ENCODE data around the gene SLC10A2. TPM values are rescaled to one million over a fixed set of nuclear protein-coding genes. Genes with fewer than 3 reads are reported as not detected.

SLC10A2 gene
- polyA plus RNA-seq, 4 donors = 0.34 to 0.94 (median 0.70) TPM

DNA sequence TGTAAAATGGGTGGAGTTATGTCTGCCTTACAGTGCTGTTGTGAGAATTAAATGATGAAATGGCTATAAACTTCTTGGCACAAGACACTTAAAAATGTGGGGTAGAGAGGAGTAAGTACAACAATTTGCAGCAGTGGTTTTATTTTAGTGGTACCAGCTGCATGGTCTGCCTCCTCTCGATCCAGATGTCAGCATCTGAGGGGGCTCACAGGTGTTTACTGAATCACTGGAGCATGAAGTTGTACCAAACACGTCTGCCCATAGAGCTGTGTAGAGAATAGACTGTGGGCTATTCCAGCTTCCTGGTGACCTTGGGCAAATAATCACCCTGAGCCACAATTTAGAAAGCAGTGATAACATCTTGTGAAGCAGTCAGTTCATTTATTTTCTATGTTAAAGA, 11.1 kb downstream of the SLC10A2 start:
- DNase-seq (ENCODE audit: low read depth in 4 of 4, low spot score in 3 of 4) = no peak

DNA sequence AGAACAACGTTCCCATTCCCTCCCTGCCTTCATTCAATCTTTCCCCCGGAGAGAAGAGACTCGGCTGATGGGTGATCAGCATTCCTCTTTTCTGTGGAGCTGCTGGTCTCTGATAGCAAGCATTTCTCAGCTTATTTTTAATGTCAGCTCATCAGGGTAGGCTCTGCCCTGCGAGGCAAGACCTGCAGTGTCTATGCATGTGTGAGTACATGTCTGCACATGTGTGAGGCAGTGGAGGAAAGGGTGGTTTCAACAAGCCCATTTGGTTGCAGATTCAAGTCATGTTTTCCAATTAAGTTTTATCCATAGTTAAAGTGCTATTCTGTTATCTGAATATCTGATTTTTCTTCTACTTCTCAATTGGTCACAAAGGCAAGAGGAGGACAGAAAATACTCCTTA, 19.5 kb downstream of the SLC10A2 start:
- DNase-seq (ENCODE audit: low read depth in 4 of 4, low spot score in 3 of 4) = no peak

DNA sequence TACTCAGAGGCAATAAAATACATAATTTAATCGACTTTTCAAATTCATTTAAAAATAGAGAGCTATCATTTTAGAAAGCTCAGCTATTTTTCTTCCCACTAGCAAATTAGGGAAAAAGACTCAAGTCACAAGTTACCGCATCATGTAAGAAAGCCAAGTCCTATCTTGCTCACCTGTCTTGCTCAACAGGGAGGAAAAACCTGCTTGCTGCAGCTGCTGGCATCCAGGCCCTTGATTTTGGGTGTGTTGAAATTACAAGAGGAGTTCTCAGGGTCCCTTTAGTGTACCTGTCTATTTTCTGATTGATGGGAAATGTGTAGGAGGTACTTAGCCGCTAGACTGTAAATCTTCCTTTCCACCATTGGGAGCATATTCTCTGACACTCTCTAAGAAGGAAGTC, 22.2 kb downstream of the SLC10A2 start:
- DNase-seq (ENCODE audit: low read depth in 4 of 4, low spot score in 3 of 4) = no peak

DNA sequence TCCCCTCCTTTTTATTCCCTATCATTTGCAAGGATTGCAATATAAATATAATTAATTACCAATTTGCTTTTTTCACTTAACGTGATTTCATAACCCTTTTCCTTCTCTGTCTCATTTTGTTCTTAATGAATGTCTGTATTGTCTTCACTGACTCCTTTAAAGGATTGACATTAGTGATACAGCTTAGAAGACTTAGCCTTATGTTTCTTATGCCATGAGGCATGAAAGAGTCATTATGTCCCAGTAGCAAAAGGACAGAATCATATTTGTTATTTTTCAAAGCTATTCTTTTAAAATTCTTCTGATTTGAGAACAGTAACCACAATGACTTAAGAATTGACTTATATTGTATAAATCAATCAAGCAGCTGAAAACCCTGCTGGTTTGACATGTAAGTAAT, 26.2 kb downstream of the SLC10A2 start:
- DNase-seq (ENCODE audit: low read depth in 4 of 4, low spot score in 3 of 4) = no peak

DNA sequence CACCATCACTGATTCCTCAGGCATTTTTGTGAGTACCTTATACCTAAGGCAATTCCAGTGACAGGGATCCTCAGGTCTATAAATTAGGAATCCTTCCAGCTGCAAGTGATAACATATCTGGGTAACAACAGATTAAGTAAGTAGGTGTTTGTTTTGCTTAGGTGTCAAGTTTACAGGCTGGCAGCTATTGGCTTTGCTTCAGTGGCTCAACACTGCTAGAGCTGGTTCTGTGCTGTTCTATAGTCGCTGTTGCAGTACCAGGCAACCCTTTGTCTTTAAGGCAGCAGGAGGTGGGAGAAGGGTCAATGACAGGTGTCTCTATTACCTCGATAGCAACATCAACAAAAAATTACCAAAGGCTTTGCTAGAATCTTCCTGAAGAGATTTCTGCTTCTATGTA, 27.0 kb downstream of the SLC10A2 start:
- peak in 3 of 4 donors; percentile 3 to 37 (median 14) for DNase-seq (ENCODE audit: low read depth in 4 of 4, low spot score in 3 of 4)

DNA sequence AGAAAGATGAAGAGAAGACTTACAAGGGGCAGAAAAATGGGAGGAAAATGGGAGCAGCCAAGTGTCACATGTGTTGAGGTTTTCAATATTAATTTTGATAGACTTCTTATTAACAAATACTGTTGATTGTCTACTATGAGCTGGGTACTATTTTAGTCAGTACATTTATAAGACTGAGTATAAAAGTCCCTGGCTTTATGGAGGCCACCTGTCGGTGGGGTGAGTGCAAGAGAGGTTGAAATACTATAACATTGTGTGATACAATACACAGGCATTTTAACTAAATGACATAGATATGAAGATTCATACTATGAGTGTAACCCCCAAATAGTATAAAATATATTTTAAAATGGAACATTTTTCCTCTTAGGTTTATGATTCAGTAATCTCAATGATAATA, 29.9 kb downstream of the SLC10A2 start:
- no peak for DNase-seq (ENCODE audit: low read depth in 4 of 4, low spot score in 3 of 4)

DNA sequence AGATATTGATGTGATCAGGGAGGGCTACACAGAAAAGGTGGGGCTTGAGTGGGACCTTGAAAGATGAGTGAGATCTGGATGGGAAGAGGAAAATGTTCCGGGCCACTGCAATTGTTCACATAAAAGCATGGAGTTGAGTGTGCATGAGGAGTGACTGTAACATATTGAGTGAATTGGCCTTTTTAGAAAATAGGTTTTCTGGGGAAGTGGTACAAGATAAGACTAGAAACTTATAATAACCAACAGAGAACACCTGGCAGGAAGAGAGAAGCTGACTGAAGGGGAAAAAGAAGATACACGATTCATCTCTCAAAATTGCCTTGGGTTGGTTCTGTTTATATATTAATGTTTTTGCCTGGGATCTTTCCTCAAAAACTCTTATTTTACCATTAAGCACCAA, 32.2 kb downstream of the SLC10A2 start:
- no peak for DNase-seq (ENCODE audit: low read depth in 4 of 4, low spot score in 3 of 4)

DNA sequence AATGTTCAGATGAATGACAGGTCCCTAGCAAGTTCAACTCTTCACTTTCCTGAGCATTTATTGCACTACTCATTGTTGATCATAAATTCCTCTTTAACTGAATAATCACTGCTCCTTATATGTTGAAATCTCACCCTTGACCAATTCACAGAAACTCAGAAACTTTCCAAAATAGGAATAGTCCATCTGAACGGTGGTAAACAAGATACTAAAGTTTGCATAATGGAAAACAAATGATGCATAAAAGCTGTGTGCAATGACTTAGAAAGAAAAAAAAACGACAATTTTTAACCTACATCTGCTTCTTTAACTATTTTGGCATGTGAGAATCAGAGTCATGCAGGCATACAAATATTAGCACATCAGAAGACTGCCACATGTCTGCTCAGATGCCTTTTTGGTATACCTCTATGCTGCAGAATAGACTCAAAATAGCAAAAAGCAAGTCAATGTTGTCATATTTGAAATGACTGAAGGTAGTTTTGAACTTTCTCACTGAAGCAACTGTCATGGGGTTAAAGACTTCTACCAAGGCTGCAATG, 34.8 kb downstream of the SLC10A2 start:
- DNase-seq (ENCODE audit: low read depth in 4 of 4, low spot score in 3 of 4) = no peak

DNA sequence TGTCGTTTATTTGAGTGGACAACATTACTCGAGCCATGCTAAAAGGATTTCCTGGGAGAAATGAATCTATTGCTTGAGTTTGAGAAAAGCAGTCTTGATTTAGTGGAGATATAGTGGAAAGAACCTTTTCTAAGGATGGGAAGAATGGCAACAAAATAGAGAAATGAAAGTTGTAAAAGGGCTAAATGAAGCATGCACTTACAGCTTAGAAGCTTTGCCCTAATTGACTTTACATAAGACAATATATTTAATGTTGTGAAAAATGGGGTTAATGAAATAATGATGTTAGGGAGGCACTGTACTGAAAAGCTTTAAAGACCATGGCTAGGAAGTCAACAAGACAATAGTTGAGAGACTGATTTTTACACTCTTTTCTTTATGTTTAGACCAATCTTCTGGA, 35.4 kb downstream of the SLC10A2 start:
- DNase-seq (ENCODE audit: low read depth in 4 of 4, low spot score in 3 of 4) = no peak

DNA sequence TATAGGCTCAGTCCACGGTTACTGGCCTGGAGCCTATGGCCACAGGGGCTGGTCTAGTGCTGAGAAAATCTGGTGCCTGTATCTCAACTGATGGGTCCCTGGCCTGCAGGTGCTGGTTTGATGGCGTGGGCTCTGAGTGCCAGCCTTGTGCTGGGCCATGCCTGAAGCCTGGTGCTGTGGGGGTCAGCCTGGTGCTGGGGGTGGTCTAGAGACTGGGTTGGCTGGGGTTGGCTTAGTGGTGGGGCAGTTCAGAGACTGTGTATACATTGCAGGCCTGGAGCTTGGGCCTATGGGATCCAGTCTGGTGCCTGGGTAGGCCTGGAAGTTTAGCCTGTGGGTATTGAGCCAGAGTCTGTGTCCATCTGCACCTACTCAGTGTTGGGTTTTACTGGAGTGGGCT, 36.4 kb downstream of the SLC10A2 start:
- DNase-seq (ENCODE audit: low read depth in 4 of 4, low spot score in 3 of 4) = no peak

DNA sequence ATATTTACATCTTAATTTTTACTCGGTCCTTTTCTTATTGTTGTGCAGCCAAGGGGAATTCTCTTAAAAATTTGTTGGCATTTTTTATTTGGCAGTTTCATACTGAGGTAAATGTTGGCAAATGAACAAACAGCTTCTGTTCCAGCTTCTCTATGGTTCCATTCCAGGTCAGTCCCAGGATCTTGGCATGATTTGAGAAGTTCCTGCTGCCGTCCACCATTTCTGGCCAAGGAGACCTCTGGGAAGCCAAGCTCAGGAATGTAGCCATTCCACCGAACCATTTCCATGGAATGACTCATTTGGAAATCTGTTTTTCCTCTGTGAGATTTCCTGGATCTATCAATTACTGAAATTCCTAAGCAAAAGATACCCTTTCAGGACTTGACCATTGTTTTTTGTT, 43.9 kb downstream of the SLC10A2 start:
- DNase-seq (ENCODE audit: low read depth in 4 of 4, low spot score in 3 of 4) = no peak

DNA sequence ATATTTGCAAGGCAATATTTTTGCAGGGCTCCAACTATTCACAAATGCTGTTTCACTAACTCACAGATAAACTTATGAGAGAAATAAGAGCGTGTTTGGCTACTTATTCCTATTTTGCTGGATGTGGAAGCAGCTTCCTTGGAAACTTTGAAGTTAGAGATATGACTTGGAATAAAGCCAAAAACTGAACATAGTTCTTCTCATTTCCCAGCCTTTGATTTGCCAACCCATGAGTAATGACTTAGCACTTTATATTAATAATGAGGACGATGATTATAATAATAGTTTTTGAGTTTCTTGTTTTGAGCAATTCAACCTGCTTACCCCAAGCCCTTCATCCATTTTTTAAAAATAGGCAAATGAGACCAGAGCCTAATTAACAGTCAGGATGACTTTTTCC, 47.7 kb downstream of the SLC10A2 start:
- no peak for DNase-seq (ENCODE audit: low read depth in 4 of 4, low spot score in 3 of 4)

DNA sequence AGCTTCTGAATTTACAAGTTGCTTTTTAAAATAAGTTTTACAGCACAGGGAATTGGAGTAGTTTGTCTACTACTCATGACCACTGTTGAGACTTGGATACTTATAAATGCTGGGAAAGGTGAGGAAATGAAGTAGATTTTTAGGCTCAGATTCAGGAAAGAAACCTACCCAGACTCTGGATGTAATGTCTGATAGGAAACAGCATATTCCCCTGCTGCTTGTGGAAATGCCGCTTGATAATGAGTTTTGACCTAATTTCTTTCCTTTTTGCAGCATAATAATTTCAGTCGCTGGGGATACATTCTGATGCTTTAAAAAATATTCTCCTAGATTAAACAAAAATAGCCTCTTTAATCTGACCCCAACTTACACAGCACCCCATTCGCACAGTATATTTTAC, 53.6 kb downstream of the SLC10A2 start:
- no peak for DNase-seq (ENCODE audit: low read depth in 4 of 4, low spot score in 3 of 4)

DNA sequence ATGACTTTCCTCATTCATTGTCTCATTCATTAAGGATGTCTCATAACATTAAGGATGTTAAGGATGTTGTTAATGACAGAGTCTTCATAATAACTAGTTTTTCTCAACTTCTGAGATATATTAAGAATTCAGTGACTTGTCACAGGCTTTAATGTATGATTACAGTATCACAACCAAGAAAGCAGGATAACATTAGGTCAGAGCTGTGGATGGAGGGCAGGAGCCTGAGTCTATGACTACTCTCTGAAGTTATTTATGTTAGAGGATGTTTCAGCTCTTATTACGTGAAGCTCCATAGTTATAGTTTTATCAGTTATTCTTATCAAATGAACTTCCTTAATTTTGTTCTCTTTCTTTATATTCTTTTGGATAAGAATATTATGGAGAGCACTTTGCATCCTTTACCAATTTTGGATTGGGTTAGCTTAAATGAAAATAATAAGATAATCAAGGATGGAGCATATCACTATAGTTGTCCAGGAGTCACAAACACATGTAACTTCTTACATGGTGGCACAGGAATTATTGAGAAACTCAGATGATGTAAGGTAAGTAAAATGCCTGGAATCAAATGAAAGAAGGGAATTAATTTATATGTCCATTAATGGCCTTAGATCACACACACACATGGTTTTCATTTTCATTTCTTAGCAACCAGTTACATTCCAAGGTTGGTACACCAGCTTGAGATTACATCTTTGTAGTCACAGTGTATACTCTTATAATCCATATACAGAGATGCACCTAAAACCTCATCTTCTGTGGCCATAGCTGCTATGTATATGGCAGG, 57.0 kb downstream of the SLC10A2 start:
- no peak for DNase-seq (ENCODE audit: low read depth in 4 of 4, low spot score in 3 of 4)

DNA sequence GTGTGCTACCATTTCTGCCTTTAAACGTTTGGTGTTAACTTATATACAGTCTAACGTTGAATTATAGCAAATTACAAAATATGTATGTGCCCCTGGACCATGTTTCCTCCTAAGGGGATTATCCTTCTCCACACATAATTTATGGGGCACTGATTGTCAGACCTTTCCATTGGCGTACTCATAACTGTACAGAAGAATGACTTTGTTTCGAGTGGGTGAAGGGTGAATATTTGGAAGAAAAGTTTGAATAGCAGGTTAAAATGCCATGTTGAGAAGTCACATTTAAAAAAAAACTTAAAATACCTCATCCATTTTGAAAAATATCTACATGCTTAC, 58.8 kb downstream of the SLC10A2 start:
- DNase-seq (ENCODE audit: low read depth in 4 of 4, low spot score in 3 of 4) = no peak

DNA sequence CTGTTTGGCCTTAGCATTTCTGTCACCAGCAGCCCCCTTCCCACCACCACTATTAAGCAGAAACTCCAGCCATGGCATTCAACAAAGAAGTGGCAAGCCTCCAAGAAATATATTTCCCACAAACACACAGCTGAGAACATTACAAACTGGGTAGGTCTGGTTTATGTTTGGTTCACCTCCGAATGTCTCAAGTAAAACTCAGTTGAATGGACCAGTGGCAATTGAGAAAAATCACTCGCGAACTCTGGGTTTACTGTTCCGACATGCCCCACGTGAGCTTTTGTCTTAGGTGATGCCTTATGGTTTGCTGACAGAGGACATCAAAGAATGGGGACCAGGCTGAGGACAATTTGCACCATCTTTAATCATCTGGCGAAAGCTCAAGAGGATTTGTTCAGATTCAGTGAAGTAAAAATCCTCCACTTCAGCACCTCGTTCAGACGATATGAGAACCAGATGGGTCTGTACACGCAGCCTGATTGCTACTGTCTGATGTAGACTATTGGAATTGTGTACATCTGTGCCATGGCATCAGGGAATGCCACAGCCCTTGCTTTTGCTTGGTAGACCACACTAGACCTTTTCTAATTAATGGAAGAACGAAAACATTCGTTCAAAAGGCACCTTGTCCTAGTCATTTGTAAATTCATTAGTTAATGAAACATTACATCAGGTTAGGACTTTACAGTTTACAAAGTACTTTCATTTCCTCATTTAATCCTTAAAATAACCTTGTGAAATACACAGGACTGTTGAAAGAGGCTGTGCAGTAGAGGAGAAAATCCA, 59.4 kb downstream of the SLC10A2 start:
- DNase-seq (ENCODE audit: low read depth in 4 of 4, low spot score in 3 of 4) = no peak

DNA sequence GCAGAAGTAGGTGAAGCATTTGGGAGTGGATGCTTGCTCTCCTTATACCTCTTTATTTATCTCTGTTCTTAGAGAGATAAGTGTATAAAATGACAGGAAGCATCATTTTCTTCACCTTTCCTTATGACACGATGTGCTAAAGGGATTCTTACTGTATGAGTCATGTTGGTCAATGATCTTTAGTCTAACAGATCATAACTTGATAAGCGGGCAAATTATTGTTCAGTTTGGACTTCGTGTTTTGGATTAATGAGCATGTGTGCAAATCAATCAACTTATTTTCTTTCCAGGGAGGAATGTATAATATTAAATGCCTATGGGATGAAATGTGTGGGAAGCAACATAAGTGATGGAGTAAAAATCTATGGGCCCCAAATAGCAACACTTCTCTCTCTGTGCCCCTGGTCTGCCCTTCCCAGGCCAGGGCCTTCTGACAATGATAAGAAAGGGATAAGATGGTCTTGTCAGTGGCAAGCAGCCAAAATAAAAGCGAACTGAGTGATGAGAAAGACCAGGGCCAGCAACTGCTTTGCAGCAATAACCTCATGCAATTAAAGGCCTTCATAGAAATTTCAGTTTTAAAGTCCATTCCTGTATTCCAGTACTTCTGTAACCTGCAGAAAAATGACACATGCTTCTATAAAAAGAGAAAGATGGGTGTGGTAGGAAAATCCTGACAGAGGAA, 61.4 kb downstream of the SLC10A2 start:
- no peak for DNase-seq (ENCODE audit: low read depth in 4 of 4, low spot score in 3 of 4)

DNA sequence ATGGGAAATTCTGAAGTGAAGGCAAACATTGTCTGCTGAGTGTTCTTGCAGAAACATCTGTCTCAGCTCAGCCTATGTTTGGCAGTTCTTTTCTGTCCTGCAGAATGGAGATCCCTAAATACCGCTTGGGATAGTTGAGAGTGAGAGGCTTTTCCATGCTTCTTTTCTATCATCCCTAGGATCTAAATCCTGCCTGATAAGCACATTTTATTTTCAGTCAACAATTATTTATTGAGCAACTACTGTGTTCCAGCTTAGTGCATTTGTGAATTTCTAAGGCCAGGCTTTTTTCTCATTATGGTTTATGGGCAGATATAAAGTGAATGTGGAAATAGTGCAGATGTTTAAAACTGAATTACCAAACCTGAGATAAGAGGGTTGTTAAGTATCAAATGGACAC, 62.6 kb downstream of the SLC10A2 start:
- no peak for DNase-seq (ENCODE audit: low read depth in 4 of 4, low spot score in 3 of 4)

DNA sequence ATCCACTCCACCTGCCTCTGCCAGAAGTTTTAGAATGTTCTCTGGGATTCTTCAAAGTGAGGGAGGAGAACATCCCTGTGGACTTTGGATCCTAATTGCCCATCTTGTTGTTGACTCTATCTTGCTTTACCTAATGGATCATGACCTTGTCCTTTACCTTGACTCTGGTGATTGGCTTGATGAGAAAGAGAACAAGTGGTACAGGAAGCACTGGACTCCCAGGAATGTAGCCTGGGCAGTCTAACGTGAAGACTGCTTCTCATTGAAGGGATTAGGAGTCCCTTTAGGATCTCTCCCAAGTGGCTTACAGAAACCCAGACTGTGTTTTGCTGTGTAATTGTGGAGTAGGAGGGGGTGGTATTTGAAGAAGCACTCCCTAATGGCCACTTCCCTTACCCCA, 63.9 kb downstream of the SLC10A2 start:
- DNase-seq (ENCODE audit: low read depth in 4 of 4, low spot score in 3 of 4) = no peak

DNA sequence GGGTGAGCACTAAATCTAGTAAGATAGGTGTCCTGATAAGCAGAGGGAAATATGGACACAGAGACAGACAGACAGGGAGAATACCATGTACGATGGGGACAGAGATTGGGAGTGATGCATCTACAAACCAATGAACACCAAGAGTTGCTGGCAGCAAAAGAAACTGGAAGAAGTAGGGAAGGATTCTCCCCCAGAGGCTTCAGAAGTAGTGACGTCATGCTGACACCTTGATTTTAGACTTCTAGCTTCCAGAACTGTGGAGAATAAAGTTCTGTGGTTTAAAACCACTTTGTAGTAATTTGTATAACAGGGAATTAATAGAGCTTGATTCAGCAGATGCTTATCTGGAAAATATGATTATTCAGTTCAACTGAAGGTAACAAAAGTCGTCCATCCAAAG, 66.1 kb downstream of the SLC10A2 start:
- no peak for DNase-seq (ENCODE audit: low read depth in 4 of 4, low spot score in 3 of 4)

DNA sequence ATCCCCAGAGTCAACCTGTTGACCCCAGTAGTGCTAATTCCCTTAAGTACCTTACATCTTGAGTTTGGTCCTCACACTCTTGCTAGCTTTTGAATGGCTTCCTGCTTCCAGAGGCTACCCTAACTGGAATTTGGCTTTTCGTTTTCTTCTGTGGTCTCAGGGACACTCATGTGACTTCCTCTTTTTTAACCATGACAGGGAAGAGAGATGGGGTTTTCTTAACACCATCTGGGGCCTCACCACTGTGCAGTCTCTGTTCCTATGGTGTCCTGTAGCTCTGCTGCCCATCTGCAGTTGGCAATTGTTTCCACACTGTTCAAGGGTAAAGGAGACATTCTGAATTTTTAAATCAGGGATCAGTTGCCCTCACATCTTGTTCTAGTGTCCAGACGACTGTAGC, 66.7 kb downstream of the SLC10A2 start:
- DNase-seq (ENCODE audit: low read depth in 4 of 4, low spot score in 3 of 4) = no peak
